HG03060 (cell line): Measurements from ENCODE around the gene CPZ.

Experiments used
- ATAC-seq: cut with Tn5 transposase; IDR thresholded peaks from one replicate; pipeline ENCODE4 v1.9.1; 2021; ENCODE audit warnings: low read depth, moderate number of reproducible peaks; ENCODE audit not compliant: unreplicated experiment

Gene CPZ

DNA sequence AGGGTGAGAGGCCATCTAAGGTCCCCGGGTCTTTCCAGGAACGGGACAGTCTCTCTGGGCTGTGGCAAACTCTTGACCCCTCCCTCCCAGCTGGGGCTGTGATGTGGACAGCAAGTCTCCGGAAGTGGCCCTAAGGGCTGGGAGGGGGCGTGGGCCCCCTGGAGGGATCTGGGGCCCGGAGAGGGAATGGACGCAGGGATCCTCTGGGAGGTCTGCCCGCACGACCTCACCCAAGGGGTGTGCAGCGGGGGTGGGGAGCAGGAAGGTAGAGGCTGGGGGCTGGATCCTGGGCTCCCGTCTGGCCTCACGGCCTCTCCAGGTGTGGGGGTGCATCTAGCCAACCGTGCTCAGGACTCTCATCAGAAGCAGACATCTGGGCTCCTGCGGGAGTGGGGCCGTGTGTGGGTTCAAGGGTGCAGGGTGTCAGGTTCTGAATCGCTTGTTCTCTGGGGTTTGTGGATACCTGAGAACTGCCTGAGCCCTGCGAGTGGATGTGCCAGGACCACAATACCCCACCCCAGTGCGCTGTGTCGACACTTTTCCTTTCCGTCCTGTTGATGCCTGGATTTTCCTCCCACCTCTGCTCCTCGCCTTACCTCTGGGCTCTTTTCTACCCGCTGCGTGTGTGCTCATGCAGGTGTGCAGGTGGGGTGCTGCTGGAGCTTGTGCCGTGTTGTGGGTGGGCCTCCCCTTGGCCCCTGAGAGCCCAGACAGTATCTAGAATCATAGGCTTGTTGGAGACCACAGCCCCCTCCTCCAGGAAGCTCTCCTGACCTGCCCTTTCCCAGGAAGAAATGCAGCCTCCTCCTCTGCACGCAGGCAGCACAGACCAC is 915 bp downstream of the CPZ start:
- no peak for ATAC-seq

DNA sequence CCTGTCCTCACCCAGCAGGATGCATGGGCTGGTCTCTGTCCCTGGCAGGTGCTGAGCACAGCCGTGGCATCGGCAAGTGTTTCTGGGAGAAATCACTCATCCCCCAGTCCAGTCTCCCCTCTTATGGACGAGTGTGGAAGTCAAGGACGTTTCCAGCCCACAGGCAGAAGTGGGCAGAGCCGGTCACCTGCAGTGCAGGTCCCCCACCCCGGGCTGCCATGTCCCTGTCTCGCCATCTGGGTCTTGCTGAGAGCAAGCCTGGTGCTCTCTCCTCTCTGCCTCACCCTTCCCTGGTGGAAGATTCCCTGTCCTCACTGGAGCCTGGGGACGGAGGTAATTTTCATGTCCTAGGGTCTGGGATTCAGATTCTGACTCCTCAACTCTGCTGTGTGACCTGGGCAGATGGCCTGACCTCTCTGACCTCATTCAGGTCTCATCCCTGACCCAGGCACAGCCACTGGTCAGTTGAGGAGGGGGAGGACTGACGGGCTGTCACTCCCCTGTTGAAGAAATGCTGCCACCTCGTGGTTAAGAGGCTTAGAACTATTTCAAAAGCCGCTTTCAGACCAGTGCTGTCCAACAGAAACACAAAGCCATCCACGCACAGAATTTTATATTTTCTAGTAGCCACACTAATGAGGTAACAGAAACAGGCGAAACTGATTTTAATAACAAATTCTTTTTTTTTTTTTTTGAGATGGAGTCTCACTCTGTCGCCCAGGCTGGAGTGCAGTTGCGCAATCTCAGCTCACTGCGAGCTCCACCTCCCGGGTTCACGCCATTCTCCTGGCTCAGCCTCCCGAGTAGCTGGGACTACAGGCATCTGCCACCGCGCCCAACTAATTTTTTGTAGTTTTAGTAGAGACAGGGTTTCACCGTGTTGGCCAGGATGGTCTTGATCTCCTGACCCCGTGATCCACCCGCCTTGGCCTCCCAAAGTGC is 1.8 kb downstream of the CPZ start:
- ATAC-seq: no peak

DNA sequence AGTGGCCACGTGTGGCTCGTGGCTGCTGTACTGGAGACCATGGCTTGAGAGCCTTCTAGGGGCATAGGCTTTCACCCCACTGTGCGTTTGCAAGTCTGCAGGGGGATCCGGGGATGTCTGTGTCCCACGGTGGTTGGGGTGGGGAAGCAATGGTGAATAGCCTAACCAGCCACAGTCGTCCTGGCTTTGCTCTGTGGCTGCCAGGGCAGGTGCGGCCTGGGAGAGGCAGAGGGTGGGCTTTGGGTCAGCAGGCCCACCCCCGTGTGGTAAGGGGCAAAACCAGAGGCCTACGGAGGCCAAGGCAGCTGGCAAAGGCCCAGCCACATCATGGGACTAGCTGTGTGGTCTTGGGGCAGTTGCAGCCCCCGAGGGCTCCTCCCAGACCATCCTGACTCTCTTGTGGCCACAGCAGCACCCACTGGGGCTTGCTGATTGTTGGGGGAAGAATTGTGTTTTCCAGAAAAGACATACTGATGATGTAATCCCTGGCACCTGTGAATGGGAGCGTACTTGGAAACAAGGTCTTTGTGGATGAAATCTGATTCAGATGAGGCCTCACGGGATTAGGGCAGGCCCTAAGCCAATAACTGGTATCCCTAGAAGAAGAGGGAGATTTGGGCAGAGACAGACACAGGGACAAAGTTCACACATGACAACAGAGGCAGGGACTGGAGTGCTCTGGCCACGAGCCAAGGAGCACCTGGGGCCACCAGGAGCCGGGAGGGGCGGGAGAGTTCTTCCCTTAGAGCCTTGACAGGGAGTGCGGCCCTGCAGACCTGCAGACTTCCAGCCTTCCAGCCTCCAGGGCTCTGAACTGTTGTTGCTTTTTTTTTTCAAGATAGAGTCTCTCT is 2.9 kb downstream of the CPZ start:
- no peak for ATAC-seq

DNA sequence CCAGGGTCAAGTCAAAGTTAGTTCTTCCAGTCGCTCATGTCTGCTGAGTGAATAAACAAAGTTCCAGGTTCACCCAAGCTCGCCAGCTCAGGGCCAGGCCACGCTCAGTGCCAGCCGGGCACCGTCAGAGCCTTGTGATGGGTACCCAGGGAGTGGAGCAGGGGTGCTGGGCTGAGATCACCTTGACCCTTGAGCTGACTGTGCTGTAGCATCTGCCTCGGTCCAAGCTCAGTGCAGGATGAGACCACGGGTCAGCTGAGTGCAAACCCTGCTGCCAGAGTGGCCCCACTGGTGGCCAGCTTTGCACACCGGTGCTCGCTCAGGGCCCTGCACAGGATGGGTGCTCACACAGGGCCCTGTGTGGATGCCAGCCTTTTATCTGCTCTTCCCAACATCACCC is 4.3 kb downstream of the CPZ start:
- ATAC-seq: no peak

DNA sequence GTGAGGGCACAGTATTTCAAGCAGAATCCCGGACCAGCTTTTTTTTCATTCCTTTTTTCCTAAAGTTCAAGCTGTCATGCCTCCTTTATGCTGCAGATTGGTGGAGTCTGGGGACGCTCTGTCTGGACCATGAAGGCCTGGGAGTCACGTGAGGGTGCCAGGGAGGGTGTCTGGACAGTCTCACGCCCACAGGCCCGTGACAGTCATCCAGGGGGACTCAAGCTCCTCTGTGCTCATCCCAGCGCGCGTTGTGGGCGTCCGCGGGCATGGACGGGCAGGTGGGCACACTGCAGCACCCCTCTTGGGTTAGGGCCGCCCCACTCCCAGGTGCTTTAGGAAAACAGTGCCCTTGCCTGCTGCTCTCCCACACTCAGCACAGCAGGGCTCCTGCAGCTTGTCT is 4.8 kb downstream of the CPZ start:
- ATAC-seq: no peak

DNA sequence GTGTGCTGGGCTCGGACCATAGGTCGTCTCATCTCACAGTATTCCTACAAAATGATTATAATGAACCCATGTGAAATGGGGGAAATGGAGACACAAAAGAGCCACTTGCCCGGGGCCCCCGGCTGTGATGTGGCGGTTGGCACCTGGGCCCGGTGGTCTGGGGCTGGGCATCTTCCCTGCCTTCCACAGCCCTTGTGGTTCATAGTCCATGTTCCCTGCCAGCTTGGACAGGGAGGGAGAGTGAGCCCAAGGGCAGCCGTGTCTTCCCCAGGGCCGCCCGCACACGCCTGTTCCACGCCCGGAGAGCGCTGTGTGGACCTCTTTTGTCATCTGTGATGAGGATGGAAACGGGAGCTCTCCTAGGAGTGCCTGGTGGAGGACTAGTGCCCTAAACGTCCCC is 5.2 kb downstream of the CPZ start:
- no peak for ATAC-seq

DNA sequence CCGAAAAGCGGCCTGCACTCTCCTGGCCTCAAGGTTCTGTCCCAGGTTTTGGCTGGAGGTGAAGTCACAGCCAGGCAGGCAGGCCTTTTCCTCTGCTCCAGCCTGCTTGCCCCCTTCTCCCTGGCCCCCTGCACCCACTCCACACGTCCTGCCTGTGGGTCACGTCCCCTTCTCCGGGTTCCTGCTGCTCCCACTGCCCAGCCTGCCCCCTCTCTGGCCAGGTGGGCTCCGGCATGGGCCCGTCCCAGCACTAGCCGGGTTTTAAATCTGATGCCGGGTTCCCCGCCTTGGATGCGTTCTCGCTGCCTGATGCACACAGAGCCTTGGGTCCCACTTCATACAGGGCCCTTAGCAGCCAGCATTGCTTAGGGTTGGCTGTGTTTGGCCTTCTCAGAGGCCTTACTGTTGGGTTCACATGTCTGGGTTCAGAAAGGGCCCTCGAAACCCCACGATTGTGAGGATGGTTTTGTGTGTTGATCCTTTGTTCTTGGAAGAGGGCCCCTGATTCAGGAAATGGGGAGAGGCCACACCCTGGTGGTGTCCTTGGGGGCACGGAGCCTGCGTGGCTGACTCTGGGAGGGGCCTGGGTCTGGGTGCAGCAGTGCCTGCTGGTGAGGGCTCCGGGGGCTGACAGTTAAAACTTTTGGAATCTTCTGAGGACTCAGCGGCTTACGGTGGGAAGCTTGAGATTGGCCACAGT is 6.0 kb downstream of the CPZ start:
- no peak for ATAC-seq

DNA sequence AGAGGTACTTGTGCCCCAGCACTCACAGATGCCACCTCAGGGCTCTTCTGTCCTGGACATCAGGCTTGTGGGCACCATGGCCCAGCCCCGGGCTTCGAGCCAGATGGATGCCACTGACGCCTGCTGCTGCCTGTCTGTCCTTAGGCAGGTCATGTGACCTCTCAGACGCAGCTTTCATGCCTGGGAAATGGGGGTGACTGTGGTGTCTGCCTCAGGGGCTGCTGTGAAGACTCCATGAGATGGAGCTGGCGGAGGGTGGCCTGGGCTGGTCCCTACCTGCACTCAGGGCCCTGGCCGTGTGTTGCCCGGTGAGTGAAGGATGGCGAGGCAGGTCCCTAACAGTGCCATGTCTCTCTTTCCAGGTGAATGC is 6.5 kb downstream of the CPZ start:
- no peak for ATAC-seq

DNA sequence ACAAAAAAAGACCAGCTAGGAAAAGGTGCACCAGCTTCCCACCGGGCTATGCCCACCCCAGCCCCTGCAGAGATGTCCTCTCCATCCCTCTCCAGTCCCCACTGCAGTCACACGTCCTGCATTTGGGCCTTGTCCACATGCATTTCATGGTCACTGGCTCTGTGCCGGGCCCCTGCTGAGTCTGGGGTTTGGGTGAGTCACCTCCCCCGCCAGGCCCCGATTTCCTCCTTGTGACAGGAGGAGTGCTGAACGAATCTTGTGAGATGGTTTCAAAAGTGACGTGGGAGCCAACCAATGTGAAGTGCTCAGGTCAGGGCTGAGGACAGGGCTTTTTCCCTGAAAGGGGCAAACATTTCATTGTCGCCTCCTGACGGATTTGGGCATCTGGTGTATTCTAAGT is 7.1 kb downstream of the CPZ start:
- no peak for ATAC-seq

DNA sequence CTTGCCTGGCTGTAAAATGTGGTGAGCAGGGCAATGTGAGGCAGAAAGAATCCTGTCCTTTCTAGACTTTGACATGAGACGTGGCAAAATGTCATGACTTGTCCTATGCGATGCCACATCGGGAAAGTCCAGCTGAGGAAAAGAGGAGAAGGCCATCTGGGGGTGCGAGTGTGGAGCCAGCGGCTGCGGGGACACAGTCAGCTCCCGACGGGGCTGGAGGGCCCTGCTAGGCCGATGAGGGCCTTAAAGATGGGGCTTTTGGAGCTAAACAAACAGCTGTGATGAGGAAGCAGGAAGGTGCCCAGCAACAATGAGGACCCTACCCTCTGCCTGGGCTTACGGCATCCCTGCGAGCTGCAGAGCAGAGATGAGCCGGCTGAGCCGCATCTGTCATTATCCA is 7.7 kb downstream of the CPZ start:
- ATAC-seq: no peak

DNA sequence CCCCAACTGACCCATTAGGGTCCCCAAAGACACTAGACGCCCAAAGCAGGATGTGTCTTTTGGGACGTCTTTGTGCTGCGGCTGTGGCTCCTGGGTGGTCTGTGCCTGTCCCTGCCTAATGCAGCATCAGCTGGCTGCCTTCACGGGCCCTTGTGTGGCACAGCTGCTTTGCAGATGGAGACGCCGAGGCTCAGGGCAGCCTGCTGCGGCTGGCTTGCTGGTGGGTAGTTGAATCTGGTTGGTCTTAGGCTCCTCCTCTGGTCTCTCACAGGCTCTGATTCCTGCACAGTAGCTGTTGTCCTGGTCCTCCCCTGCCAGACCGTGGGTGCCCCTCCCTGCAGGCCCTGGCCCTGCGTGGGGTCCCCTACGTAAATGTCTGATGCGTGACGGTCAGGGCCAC is 8.1 kb downstream of the CPZ start:
- no peak for ATAC-seq

DNA sequence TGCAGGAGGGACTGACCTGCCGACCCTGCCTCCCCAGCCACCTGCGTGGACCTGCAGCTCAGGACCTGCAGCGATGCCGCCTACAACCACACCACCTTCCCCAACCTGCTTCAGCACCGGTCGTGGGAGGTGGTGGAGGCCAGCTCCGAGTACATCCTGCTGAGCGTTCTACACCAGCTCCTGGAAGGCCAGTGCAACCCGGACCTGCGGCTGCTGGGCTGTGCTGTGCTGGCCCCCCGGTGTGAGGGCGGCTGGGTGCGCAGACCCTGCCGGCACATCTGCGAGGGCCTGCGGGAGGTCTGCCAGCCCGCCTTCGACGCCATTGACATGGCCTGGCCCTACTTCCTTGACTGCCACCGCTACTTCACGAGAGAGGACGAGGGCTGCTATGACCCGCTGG is 8.5 kb downstream of the CPZ start:
- no peak for ATAC-seq

DNA sequence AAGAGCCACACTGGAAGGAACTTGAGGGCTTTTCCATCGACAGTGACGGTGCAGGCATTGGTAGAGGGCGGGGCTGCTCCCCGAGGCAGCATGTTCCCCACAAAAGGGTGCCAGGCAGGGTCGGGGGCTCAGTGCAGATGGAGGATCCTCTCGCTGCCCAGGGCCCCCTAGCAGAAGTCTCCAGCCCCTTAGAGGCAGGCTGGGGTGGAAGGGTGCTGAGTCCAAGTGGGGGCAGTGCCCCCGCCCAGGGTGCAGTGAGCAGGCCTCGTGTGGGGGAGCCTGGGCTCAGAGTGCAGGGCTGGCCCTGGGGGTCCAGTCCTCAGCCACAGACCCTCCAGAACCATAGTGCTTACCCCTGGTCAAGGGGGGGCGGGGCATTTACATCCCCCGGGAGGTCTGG is 9.0 kb downstream of the CPZ start:
- no peak for ATAC-seq

DNA sequence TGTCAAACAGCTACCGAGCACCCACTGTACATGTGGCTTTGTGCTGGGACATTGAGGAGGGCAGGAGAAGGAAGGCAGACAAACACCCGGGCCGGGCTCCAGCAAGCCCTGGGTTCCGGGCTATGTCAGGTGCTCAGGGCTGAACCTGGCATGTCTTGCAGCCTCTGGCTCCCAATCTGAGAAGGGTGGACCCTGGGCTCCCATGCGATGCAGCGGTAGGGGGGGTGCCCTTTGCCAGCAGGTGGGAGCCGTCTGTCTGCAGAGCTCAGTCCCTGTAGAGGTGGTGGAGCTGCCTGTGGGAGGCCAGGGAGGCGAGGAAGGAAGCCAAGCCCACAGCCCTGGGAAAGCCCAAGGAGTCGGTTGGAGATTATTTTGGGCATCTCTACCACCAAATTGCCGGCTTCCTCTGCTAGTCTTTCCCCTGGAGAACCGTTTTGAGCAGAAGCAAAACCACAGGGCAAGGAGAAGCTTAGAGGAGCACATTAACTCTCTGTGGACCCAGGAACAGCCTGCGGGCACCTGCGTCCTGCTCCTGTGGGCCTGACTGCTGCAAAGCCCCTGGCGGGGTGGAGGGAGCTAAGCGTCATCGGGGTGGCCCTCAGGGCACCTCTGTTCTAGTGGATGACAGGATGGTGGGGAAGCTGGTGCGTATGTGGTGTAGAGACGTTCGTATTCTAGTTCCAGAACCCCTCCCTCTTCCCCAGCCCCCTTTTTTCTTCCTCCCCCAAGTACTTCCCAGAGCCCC is 10.3 kb downstream of the CPZ start:
- ATAC-seq: no peak

DNA sequence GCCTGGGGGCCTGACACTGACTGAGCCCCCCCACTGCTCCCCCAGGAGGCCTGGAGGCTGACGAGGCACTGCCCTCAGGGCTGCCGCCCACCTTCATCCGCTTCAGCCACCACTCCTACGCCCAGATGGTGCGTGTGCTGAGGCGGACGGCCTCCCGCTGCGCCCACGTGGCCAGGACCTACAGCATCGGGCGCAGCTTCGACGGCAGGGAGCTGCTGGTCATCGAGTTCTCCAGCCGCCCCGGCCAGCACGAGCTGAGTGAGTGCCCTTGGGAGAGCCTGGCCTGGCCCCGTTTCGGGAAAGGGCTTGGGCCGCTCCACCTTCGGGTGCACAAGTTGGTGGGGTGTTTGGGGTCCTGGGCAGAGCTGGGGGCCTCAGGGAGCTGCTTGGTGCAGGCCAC is 11.4 kb downstream of the CPZ start:
- no peak for ATAC-seq

DNA sequence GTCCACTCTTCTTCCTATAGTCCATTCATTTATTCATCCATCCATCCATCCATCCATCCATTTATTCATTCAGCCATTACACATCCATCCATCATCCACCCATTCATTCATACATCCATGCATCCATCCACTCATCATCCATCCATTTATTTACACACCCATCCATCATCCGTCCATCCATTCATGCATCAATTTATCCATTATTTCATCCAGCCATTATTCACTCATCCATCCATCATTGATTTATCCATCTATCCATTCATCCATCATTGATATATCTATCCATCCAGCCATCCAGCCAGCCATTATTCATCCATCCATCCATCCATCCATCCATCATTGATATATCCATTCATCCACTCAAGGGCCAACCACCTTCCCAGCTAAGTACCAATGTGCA is 12.7 kb downstream of the CPZ start:
- no peak for ATAC-seq

DNA sequence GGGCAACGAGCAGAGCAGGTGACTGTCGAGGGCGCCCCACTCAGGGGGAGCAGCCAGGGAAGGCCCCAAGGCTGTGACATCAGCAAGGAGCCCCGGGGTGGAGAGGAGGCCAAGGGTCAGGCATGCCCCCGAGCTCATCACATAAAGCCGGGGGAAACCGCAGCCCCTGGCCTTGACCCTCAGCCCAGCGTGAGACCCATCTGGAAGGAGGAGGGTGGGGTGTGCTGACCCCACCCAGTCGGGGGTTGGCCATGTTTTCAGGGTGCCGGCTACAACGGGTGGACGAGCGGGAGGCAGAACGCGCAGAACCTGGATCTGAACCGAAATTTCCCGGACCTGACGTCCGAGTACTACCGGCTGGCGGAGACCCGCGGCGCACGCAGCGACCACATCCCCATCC is 13.9 kb downstream of the CPZ start:
- ATAC-seq: no peak

DNA sequence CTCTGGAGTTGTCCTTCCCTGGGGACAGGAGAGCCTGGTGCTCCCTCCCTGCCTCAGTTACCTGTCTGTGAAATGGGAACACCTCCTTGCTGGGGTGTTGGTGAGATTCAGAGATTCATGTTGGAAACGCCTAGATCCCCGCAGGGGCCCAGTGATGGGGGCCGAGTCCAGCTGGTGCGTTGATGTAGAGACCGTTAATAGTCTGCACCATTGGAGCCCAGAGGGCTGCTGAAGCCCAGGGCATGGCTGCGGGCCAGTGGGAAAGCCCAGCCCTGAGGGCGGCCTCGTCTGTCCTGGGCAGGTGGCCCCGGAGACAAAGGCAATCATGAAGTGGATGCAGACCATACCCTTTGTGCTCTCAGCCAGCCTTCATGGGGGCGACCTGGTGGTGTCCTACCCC is 14.4 kb downstream of the CPZ start:
- ATAC-seq: no peak

DNA sequence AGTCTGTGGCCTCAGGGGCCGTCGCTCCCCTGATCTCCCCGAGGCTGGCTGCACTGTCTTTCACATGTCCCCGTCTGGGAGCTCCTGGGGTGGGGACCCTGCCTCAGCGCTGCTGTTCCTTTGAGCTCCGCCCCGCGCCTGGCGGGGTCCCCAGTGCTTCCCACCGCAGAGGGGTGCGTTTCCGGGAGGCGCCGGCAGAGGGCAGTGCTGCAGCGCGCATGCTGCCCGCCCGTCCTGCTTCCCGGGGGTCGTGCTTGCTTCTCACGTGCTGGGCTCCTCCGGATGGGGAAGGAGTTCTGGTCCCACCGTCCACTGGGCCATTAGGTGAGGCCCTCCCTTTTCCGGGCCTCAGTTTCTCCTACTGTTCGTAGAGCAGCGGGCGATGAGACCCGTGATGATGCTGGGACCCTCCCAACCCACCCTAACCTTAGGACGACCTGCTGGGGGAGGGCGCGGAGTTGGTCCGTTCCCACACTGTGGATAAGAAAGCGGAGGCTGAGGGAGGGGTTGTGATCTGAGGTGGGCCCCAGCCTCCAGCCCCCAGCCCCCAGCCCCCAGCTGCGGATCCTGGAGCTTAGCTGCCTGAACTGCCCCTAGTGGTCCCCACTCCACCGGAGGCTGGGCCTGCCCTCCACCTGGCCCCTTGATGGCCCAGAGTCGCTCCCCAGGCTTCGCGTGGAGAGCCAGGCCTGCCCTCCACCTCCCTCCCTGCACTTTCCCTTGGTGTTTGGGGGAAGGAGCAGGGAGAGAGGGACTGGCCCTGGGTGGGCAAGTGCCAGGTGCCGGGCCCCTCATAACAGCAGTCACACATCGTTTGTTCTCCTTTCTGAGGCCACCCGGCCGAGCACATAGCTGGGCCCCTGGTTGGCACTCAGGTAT is 15.3 kb downstream of the CPZ start:
- no peak for ATAC-seq
